HEK293 (cell line): ENCODE data around the gene KRT7.

ENCODE experiments used
- ZNF121 ChIP-seq: fragments of 450-650 bp; formaldehyde crosslinking; IDR thresholded peaks from 2 replicates; pipeline ENCODE4 v1.5.1; 2016; ENCODE audit warnings: missing biosample characterization, missing genetic modification characterization
- ZNF274 ChIP-seq, 2 experiments: fragments of 200-500 bp in 1 of 2; fragments of 450-650 bp in 1 of 2; sonication (Bioruptor generic) in 1 of 2; formaldehyde crosslinking in 1 of 2; IDR thresholded peaks; 2 replicates each; pipeline versions ENCODE4 v1.5.1 to v1.6.1; 2014 to 2016; ENCODE audit warnings: borderline replicate concordance in 1 of 2, inconsistent platforms in 1 of 2, low read length in 1 of 2, missing biosample characterization in 1 of 2, missing genetic modification characterization in 1 of 2
- ZNF660 ChIP-seq: fragments of 450-650 bp; IDR thresholded peaks from 2 replicates; pipeline ENCODE4 v1.5.1; 2018; ENCODE audit warnings: missing biosample characterization, mild to moderate bottlenecking, missing genetic modification characterization

DNA sequence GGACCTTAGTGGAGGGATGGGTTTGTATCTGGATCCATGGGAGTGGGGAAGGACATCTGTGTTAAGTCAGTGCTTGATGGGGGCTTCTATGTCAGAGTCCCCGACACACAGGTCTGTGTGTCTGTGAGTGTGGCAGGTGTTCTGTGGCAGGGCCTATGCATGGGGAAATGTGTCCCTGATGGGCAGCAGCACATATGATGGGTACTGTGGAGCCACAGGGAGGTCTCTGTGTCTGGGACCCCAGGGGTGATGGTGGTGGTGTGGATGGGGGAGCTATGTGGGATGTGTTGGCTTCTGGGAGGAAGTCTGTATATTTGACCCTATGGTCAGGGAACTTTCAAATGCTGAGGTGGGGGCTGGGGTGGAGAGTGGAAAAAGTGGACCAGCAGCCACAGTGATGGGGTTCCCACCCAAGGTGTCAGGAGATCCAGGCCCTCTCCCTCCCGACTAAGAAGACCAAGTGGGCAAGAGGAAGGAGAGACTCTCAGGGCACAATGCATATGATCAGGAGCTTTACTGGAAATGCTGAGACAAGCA is 16.5 kb downstream of the KRT7 start:
- no peak for TF ChIP-seq ZNF121
- TF ChIP-seq ZNF274 (IDR thresholded peaks at IDR 0.05; ENCODE audit: low read length) = no peak
- no peak for TF ChIP-seq ZNF274 (tag by site-specific recombination; IDR thresholded peaks at IDR 0.05; ENCODE audit: borderline replicate concordance)
- TF ChIP-seq ZNF660 (tag by site-specific recombination) = no peak
